GM12878 (cell line): Measurements from ENCODE around the gene FAT1. TPM values are rescaled to one million over a fixed set of nuclear protein-coding genes. Genes with fewer than 3 reads are reported as not detected.

Source experiments
- ATAC-seq: fragments of 200-7000 bp; cut with Tn5 transposase; 3 replicates; pipeline ENCODE4 v1.9.1; 2020; ENCODE audit warnings: mild to moderate bottlenecking, moderate library complexity
- BruUV-seq: library from RNA; stranded (reverse); fragments of 400-500 nt; replicated peaks from 2 replicates; lab custom pipeline; 2021; lab: Mats Ljungman, UMichigan
- CTCF ChIA-PET: fragments of 300-600 bp; sonication (Branson Sonifier 250); formaldehyde crosslinking; extraction: SDS; loops from one replicate; lab custom pipeline; 2021; ENCODE audit warnings: inconsistent platforms; lab: Yijun Ruan, JAX
- POLR2A ChIA-PET: fragments of 350-600 bp; formaldehyde crosslinking; extraction: SDS; loops from one replicate; lab custom pipeline; 2021; ENCODE audit warnings: inconsistent platforms; lab: Charles Lee
- RAD21 ChIA-PET: fragments of 300-600 bp; sonication (Branson Sonifier 250); formaldehyde crosslinking; loops from one replicate; lab custom pipeline; 2023; ENCODE audit warnings: antibody characterized with exemption; ENCODE audit not compliant: unreplicated experiment; lab: Charles Lee
- SMC1A ChIA-PET: fragments of 300-600 bp; sonication (Branson Sonifier 250); formaldehyde crosslinking; loops from one replicate; lab custom pipeline; 2023; ENCODE audit not compliant: unreplicated experiment, uncharacterized antibody; lab: Charles Lee
- DNase-seq: peaks from one replicate; pipeline ENCODE4 v3.0.0-alpha.2; 2011; ENCODE audit warnings: low read depth, low spot score
- FAIRE-seq: peaks from 3 replicates; lab custom pipeline; 2011; peaks lifted over from hg19 to GRCh38; lab: Jason Lieb, UNC
- H2AFZ ChIP-seq: 2 replicates; pipeline ENCODE4 v1.6.0; 2011; ENCODE audit warnings: low read depth, low read length, control low read depth; ENCODE audit not compliant: control insufficient read depth
- H3K27ac ChIP-seq: 2 replicates; pipeline ENCODE4 v1.5.1; 2011; ENCODE audit warnings: control low read depth; ENCODE audit not compliant: control insufficient read depth, insufficient read depth
- H3K27me3 ChIP-seq, 2 experiments: replicated peaks in 1 of 2; 2 replicates each; pipeline versions ENCODE4 v1.6.0 to v1.6.1; 2011; ENCODE audit warnings: low read length in 1 of 2; ENCODE audit not compliant: control insufficient read depth in 2 of 2, insufficient read depth in 2 of 2
- H3K36me3 ChIP-seq, 2 experiments: 2 replicates each; pipeline ENCODE4 v1.5.1; 2011; ENCODE audit warnings: low read length in 1 of 2; ENCODE audit not compliant: control insufficient read depth in 2 of 2, insufficient read depth in 2 of 2
- H3K4me1 ChIP-seq: 2 replicates; pipeline ENCODE4 v1.6.1; 2011; ENCODE audit warnings: mild to moderate bottlenecking, low read length, moderate library complexity, mixed read lengths; ENCODE audit not compliant: control insufficient read depth, insufficient read depth
- H3K4me2 ChIP-seq: 2 replicates; pipeline ENCODE4 v1.6.0; 2011; ENCODE audit warnings: control low read depth; ENCODE audit not compliant: control insufficient read depth, insufficient read depth
- H3K4me3 ChIP-seq: fragments of 200-600 bp; sonication (generic); 2 replicates; pipeline ENCODE4 v1.5.1; 2016
- H3K79me2 ChIP-seq: 2 replicates; pipeline ENCODE4 v1.6.0; 2011; ENCODE audit warnings: low read length; ENCODE audit not compliant: control insufficient read depth, insufficient read depth
- H3K9ac ChIP-seq: 2 replicates; pipeline ENCODE4 v1.8.0; 2011; ENCODE audit warnings: low read length, control low read depth, mixed read lengths; ENCODE audit not compliant: control insufficient read depth, insufficient read depth
- H3K9me3 ChIP-seq: replicated peaks from 3 replicates; pipeline ENCODE4 v1.5.1; 2011; ENCODE audit warnings: mild to moderate bottlenecking, low read length; ENCODE audit not compliant: control insufficient read depth, insufficient read depth
- H4K20me1 ChIP-seq: 2 replicates; pipeline ENCODE4 v1.6.0; 2011; ENCODE audit not compliant: control insufficient read depth, insufficient read depth
- BACH1 ChIP-seq: fragments of 450-650 bp; IDR thresholded peaks from 2 replicates; pipeline ENCODE4 v1.6.1; 2017; ENCODE audit warnings: mild to moderate bottlenecking, borderline replicate concordance
- BRCA1 ChIP-seq: IDR thresholded peaks from 2 replicates; pipeline ENCODE4 v1.6.1; 2011; ENCODE audit warnings: low read depth, low read length, improper control_type of control experiment
- MLLT1 ChIP-seq: fragments of 450-650 bp; IDR thresholded peaks from 2 replicates; pipeline ENCODE4 v1.6.1; 2016; ENCODE audit warnings: mild to moderate bottlenecking
- POLR2A ChIP-seq: IDR thresholded peaks from 2 replicates; pipeline ENCODE4 v1.6.1; 2011; ENCODE audit warnings: low read depth, mild to moderate bottlenecking, low read length
- RAD21 ChIP-seq: IDR thresholded peaks from 2 replicates; pipeline ENCODE4 v1.6.1; 2011; ENCODE audit warnings: mild to moderate bottlenecking, low read depth, low read length, moderate library complexity; ENCODE audit not compliant: insufficient read depth
- RELA ChIP-seq: fragments of 450-650 bp; IDR thresholded peaks from 2 replicates; pipeline ENCODE4 v1.8.0; 2014; ENCODE audit warnings: borderline replicate concordance; ENCODE audit not compliant: partially characterized antibody
- TAF1 ChIP-seq: IDR thresholded peaks from 2 replicates; pipeline ENCODE4 v1.6.1; 2011; ENCODE audit warnings: mild to moderate bottlenecking, low read depth, low read length, borderline replicate concordance
- TBL1XR1 ChIP-seq: IDR thresholded peaks from 2 replicates; pipeline ENCODE4 v1.6.1; 2012; ENCODE audit warnings: low read depth, low read length, improper control_type of control experiment
- ZBED1 ChIP-seq: IDR thresholded peaks from 2 replicates; pipeline ENCODE4 v1.6.1; 2016; ENCODE audit warnings: borderline replicate concordance
- ZNF274 ChIP-seq: IDR thresholded peaks from one replicate; pipeline ENCODE4 v1.8.0; 2011; ENCODE audit not compliant: insufficient read length, insufficient read depth
- ZNF687 ChIP-seq: fragments of 450-650 bp; IDR thresholded peaks from 2 replicates; pipeline ENCODE4 v1.6.1; 2017; ENCODE audit warnings: mild to moderate bottlenecking, moderate library complexity
- WGBS: methylation state at CpG from one replicate; pipeline ENCODE4 v1.1.6; 2016; ENCODE audit warnings: low lambda C conversion rate; ENCODE audit not compliant: insufficient replicate concordance, insufficient coverage; ENCODE audit errors: missing lambda C conversion rate; 5-methylcytosine and 5-hydroxymethylcytosine counted together
- in situ Hi-C: fragments of 300-500 bp; cut with MboI; formaldehyde crosslinking; loops from 9 replicates; pipeline ENCODE4 v1.14.3; 2018; ENCODE audit warnings: mixed read lengths
- intact Hi-C: fragments of 100-400 bp; cut with micrococcal nuclease; formaldehyde crosslinking; loops from one replicate; pipeline ENCODE4 v1.14.2; 2022; ENCODE audit not compliant: unreplicated experiment
- polyA plus RNA-seq, 11 experiments: library from polyadenylated mRNA; depleted of rRNA in 4 of 11; unstranded in 6 of 11; stranded (reverse) in 5 of 11; fragments of >200 nt; fragmentation: Nextera tagmentation in 4 of 11; fragmentation: Illumina TruSeq in 1 of 11; extraction: Ambion mirVana in 4 of 11; extraction: Trizol in 1 of 11; gene quantifications; 1 replicate in 1 of 11; 2 replicates in 10 of 11; pipeline versions ENCODE4 v1.2.1 to v1.2.3, GENCODE V29; 2011 to 2016; ENCODE audit warnings: inconsistent platforms in 2 of 11, missing spikeins in 2 of 11, low read depth in 1 of 11
- total RNA-seq, 4 experiments: library from RNA; depleted of rRNA in 3 of 4; stranded (reverse); fragments of >200 nt in 3 of 4; fragmentation: Illumina TruSeq in 1 of 4; extraction: Trizol in 1 of 4; gene quantifications; 2 replicates each; pipeline versions ENCODE4 v1.2.1 to v1.2.3, GENCODE V29; 2013 to 2021
- TF ChIP-seq, protein P1 (sequence below): fragments of 450-650 bp; IDR thresholded peaks from 2 replicates; pipeline ENCODE4 v1.6.1; 2017; ENCODE audit warnings: mild to moderate bottlenecking, low read depth, inconsistent platforms; ENCODE audit not compliant: poor library complexity, severe bottlenecking

The FAT1 gene
- total and polyA plus RNA-seq, 10 of the 15 experiments (the other 5 are each of a cell fraction or from before 2014, with no cell fraction given): 0.04 to 11.8 (median 0.11) TPM; not detected in 1

DNA sequence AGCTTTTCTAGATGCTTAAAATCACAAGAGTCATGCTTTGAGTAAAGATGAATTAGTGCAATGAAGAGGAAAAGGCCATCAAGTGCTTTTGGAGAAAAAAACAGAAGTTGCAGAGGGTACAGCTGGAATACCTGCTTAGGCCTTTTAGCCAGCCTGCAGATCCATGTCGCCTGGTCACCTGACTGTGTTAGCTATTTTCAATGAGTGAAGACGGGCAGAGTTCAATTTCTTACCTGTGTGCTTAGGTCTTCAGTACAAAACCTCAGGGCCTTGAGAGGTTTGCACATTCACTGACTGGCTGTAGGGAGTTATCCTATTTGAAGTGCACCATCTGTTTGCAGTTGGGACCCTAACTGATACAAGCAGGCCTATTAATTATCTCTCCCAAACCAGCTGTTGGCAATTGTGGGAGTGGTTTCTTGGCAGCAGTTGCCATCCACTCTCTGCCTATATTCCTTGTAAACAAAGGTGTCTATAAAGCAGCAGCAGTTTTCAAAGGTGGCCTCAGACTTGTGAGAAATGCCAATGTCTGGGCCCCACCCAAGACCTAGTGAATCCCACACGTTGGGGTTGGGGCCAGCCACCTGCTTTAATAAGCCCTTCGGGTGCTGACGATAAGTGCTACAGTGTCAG is 16.3 kb upstream of the FAT1 start (continued):
- TF ChIP-seq ZNF687 (no peak), BACH1 (no peak)
- TF ChIP-seq, all 136 proteins: peak for 0

DNA sequence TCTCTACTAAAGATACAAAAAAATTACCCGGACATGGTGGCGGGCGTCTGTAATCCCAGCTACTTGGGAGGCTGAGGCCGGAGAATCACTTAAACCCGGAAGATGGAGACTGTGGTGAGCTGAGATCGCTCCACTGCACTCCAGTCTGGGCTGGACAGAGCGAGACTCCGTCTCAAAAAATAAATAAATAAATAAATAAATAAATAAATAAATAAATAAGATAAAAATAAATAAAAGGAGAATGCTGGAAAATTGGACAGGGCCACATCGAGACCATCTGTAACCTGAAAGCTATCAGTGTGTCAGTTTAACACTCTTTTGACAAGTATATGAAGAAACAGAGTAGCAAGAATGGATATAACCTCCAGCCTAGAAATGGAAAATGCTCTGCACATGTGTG is 15.7 kb upstream of the FAT1 start:
- Histone ChIP-seq H4K20me1 (no peaks in the 10 kb centered on the region), H3K9ac (no peak overlapping the region), H3K27ac (no peak overlapping the region), H2AFZ (no peak overlapping the region), H3K27me3 (no peaks in the 10 kb centered on the region), H3K4me3 (no peak overlapping the region), H3K9me3 (no peaks in the 10 kb centered on the region), H3K79me2 (no peaks in the 10 kb centered on the region), H3K4me2 (no peak overlapping the region), H3K36me3 (no peaks in the 10 kb centered on the region), H3K4me1 (no peaks in the 10 kb centered on the region)
- FAIRE-seq: no peak
- ChIA-PET RAD21 (no interaction called here), CTCF (no interaction called here), POLR2A (interaction anchor here (0.7 kb wide), 1 partner anchor 8 kb away, joined by 4 read pairs; no protein-coding TSS in a partner anchor), SMC1A (no interaction called here)
- no peak for DNase-seq
- in situ Hi-C loops: no loop called here
- no peak for ATAC-seq
- WGBS: 53% methylated on average over 9 of the region's 9 CpGs
- intact Hi-C loops: no loop called here
- no TSS peak for BruUV-seq
- TF ChIP-seq POLR2A (no peak), ZBED1 (no peak), RELA (no peak), RAD21 (no peak), TBL1XR1 (no peak), BRCA1 (no peak), TAF1 (no peak), MLLT1 (no peak), ZNF274 (no peak)
- TF ChIP-seq, protein P1, sequence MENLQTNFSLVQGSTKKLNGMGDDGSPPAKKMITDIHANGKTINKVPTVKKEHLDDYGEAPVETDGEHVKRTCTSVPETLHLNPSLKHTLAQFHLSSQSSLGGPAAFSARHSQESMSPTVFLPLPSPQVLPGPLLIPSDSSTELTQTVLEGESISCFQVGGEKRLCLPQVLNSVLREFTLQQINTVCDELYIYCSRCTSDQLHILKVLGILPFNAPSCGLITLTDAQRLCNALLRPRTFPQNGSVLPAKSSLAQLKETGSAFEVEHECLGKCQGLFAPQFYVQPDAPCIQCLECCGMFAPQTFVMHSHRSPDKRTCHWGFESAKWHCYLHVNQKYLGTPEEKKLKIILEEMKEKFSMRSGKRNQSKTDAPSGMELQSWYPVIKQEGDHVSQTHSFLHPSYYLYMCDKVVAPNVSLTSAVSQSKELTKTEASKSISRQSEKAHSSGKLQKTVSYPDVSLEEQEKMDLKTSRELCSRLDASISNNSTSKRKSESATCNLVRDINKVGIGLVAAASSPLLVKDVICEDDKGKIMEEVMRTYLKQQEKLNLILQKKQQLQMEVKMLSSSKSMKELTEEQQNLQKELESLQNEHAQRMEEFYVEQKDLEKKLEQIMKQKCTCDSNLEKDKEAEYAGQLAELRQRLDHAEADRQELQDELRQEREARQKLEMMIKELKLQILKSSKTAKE: no peak
